OCI-LY3 (cell line): ENCODE measurements around the gene FMN1.

Experiments used
- CTCF ChIP-seq: fragments of 200-600, 300-600 bp; sonication (generic); IDR thresholded peaks from 2 replicates; pipeline ENCODE4 v1.5.1; 2014; ENCODE audit warnings: antibody characterized with exemption, low read length, low read depth
- EZH2phosphoT487 ChIP-seq: fragments of 200-600 bp; shearing (Covaris generic); IDR thresholded peaks from 2 replicates; pipeline ENCODE4 v1.6.1; 2018; ENCODE audit warnings: antibody characterized with exemption, mixed run types, low read depth

- no peak for TF ChIP-seq CTCF
- TF ChIP-seq EZH2phosphoT487 = no peak
Measured at GRCh38 chr15:32882955-32883354, 311.6 kb downstream of the FMN1 start.
